Fibroblast of pulmonary artery (primary cell): ENCODE results near the gene CAPN14.

Experiments used
- DNase-seq: peaks from one replicate; pipeline ENCODE4 v3.0.0-alpha.2; 2010; ENCODE audit warnings: low read depth
- H3K4me3 ChIP-seq: replicated peaks from 2 replicates; pipeline ENCODE4 v1.5.1; 2011; ENCODE audit warnings: low read depth, mild to moderate bottlenecking, control low read depth, low read length, moderate library complexity
- TF ChIP-seq, protein P1 (sequence below): IDR thresholded peaks from 2 replicates; pipeline ENCODE4 v1.5.1; 2011; ENCODE audit warnings: mild to moderate bottlenecking, control low read depth, low read length, inconsistent platforms; ENCODE audit errors: missing control alignments

CAPN14 gene

GRCh38 chr2:31204783-31205182, 12.5 kb downstream of the CAPN14 start:
- TF ChIP-seq, protein P1, sequence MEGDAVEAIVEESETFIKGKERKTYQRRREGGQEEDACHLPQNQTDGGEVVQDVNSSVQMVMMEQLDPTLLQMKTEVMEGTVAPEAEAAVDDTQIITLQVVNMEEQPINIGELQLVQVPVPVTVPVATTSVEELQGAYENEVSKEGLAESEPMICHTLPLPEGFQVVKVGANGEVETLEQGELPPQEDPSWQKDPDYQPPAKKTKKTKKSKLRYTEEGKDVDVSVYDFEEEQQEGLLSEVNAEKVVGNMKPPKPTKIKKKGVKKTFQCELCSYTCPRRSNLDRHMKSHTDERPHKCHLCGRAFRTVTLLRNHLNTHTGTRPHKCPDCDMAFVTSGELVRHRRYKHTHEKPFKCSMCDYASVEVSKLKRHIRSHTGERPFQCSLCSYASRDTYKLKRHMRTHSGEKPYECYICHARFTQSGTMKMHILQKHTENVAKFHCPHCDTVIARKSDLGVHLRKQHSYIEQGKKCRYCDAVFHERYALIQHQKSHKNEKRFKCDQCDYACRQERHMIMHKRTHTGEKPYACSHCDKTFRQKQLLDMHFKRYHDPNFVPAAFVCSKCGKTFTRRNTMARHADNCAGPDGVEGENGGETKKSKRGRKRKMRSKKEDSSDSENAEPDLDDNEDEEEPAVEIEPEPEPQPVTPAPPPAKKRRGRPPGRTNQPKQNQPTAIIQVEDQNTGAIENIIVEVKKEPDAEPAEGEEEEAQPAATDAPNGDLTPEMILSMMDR = no peak
- H3K4me3 ChIP-seq = no peak overlapping the region
- DNase-seq = no peak

DNA sequence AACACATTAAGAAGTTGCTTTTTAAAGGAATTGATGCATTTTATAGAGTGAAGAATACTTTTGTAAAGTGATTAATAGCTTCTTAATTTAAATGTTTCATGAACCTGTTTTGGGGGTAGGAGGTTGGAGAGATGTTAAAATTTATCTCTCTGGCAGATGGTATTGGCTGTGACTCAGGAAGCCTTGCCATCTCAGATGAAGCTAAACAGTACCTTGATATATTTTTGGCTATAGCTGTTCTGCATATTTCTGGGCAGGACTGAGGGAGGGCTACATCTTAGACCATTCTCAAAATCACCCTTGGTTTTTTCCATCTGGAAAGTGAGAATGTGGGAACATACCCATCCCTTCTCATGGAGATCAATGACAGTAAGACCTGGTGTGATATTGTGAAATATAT, 13.4 kb downstream of the CAPN14 start:
- no peak overlapping the region for H3K4me3 ChIP-seq
- TF ChIP-seq, protein P1 = no peak
- no peak for DNase-seq

DNA sequence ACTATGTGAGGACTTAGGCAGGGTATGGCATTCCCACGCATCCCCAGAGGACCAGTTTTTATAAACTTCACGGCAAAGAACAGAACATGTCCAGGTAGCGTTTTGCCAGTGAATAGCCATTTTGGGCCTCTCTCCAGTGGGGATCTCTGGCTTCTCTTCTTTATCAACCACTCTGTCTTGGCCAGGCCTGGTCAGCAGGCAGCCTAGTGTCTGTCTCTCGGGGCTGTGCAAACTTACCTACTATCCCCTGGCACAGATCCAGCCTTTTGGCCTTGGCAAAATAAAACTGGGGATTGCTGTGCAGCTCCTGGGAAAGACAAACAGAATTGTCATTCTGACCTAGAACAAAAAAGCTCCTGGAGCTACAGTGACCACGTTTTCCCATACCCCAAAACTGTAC, 14.5 kb downstream of the CAPN14 start:
- TF ChIP-seq, protein P1 = no peak
- H3K4me3 ChIP-seq = no peak overlapping the region
- no peak for DNase-seq

DNA sequence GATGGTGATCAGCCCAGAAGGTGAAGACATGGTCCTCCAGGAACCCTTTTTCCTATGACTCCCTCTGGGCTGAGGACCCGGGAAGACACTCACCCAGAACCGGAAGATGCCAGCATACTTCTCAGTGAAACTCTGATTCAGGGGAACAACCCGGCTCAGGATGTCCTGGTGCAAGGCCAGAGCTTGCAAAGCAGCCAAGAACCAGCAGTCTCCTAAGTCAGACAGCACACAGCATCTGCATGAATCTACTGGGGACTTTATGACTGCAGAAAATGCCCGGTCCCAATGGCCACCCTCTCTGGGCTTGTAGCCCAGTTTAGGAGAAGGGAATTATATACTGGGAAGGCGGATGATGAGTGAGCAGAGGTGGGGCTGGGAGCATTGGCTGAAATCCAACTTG, 15.3 kb downstream of the CAPN14 start:
- DNase-seq = no peak
- TF ChIP-seq, protein P1 = no peak

GRCh38 chr2:31200972-31201371, 16.3 kb downstream of the CAPN14 start:
- TF ChIP-seq, protein P1 = no peak
- H3K4me3 ChIP-seq = no peak overlapping the region
- no peak for DNase-seq

More for the DNA sequence above, 15.3 kb downstream of the CAPN14 start:
- no peak overlapping the region for H3K4me3 ChIP-seq

DNA sequence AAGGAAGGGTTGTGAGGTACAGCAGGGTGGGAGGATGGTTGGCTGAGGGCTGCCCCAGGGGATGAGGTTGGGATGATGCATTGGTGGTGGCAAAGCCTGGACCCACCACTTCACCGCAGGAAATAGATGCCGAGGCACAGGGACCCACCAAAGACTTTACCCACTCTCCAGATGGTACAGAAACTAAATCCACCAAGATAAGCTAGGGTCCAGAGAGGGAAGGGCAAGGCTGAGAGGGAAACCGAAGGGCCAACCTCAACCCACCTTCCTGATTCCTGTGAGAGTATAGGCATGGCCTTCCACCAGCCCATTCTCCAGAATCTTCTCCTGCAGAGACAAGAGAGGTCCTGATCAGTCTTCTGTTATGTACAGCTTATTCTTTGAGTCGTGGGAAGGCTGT, 18.1 kb downstream of the CAPN14 start:
- no peak for DNase-seq

GRCh38 chr2:31197669-31198068, 19.6 kb downstream of the CAPN14 start:
- no peak overlapping the region for H3K4me3 ChIP-seq
- TF ChIP-seq, protein P1 = no peak
- no peak for DNase-seq

More for the DNA sequence above, 18.1 kb downstream of the CAPN14 start:
- TF ChIP-seq, protein P1 = no peak
- no peak overlapping the region for H3K4me3 ChIP-seq
